H1 (cell line): Measurements from ENCODE around the gene ZBTB1. TPM values are rescaled to one million over a fixed set of nuclear protein-coding genes. Genes with fewer than 3 reads are reported as not detected.

ENCODE experiments used
- CTCF ChIA-PET: fragments of 300-600 bp; sonication (Branson Sonifier 250); formaldehyde crosslinking; loops from one replicate; lab custom pipeline; 2021; ENCODE audit not compliant: partially characterized antibody; lab: Charles Lee
- POLR2A ChIA-PET: fragments of 300-600 bp; sonication (Branson Sonifier 250); formaldehyde crosslinking; loops from one replicate; lab custom pipeline; 2021; ENCODE audit warnings: inconsistent platforms; ENCODE audit not compliant: partially characterized antibody; lab: Charles Lee
- DNase-seq, 2 experiments: peaks; one replicate each; pipeline versions ENCODE4 v3.0.0 to v3.0.0-alpha.2; 2010 to 2022; ENCODE audit warnings: low spot score in 2 of 2, low read depth in 1 of 2, mixed read lengths in 1 of 2
- FAIRE-seq: peaks from 2 replicates; lab custom pipeline; 2011; peaks lifted over from hg19 to GRCh38; lab: Jason Lieb, UNC
- H2AFZ ChIP-seq: 2 replicates; pipeline ENCODE4 v1.8.1; 2012; ENCODE audit warnings: low read length, inconsistent platforms
- H2AK5ac ChIP-seq: 2 replicates; pipeline ENCODE4 v1.6.1; 2013; ENCODE audit warnings: low read depth, low read length
- H2BK120ac ChIP-seq: replicated peaks from 2 replicates; pipeline ENCODE3; 2013; ENCODE audit warnings: low read depth, low read length, inconsistent platforms
- H2BK12ac ChIP-seq: 2 replicates; pipeline ENCODE4 v1.6.1; 2013; ENCODE audit warnings: low read depth, low read length
- H2BK15ac ChIP-seq: 2 replicates; pipeline ENCODE4 v1.6.1; 2013; ENCODE audit warnings: low read length
- H2BK20ac ChIP-seq: 2 replicates; pipeline ENCODE4 v1.6.1; 2013; ENCODE audit warnings: low read length
- H2BK5ac ChIP-seq: 2 replicates; pipeline ENCODE4 v1.6.1; 2013; ENCODE audit warnings: low read depth, low read length
- H3K14ac ChIP-seq: 2 replicates; pipeline ENCODE4 v1.6.1; 2013; ENCODE audit warnings: inconsistent platforms; ENCODE audit not compliant: insufficient read length
- H3K18ac ChIP-seq: 2 replicates; pipeline ENCODE4 v1.6.1; 2013; ENCODE audit warnings: low read length; ENCODE audit errors: extremely low read depth
- H3K23ac ChIP-seq: 2 replicates; pipeline ENCODE4 v1.6.1; 2013; ENCODE audit warnings: inconsistent platforms; ENCODE audit not compliant: insufficient read length
- H3K23me2 ChIP-seq: 2 replicates; pipeline ENCODE4 v1.6.1; 2013; ENCODE audit warnings: low read depth, low read length
- H3K27ac ChIP-seq: 2 replicates; pipeline ENCODE4 v1.6.1; 2011; ENCODE audit warnings: low read depth, low read length, inconsistent platforms
- H3K27me3 ChIP-seq, 4 experiments: replicated peaks in 1 of 4; 1 replicate in 1 of 4; 2 replicates in 3 of 4; pipeline versions ENCODE4 v1.6.1 to v1.8.1; 2011 to 2013; ENCODE audit warnings: low read length in 3 of 4, mild to moderate bottlenecking in 3 of 4, inconsistent platforms in 2 of 4, mixed read lengths in 2 of 4, moderate library complexity in 1 of 4; ENCODE audit not compliant: control insufficient read depth in 3 of 4, insufficient read depth in 3 of 4; ENCODE audit errors: extremely low read depth in 1 of 4
- H3K36me3 ChIP-seq, 4 experiments: 2 replicates each; pipeline versions ENCODE4 v1.6.1 to v1.8.1; 2011 to 2013; ENCODE audit warnings: mild to moderate bottlenecking in 4 of 4, low read length in 3 of 4, moderate library complexity in 2 of 4, control low read depth in 1 of 4, inconsistent platforms in 1 of 4; ENCODE audit not compliant: insufficient read depth in 4 of 4, control insufficient read depth in 2 of 4
- H3K4ac ChIP-seq: replicated peaks from 2 replicates; pipeline ENCODE3; 2013; ENCODE audit warnings: low read length, low read depth, mixed read lengths, inconsistent platforms; ENCODE audit not compliant: insufficient read length
- H3K4me1 ChIP-seq, 4 experiments: replicated peaks in 1 of 4; 1 replicate in 1 of 4; 2 replicates in 3 of 4; pipeline versions ENCODE4 v1.6.1 to v1.8.1; 2011 to 2013; ENCODE audit warnings: low read length in 3 of 4, inconsistent platforms in 2 of 4, mixed read lengths in 1 of 4; ENCODE audit not compliant: insufficient read depth in 4 of 4, control insufficient read depth in 3 of 4
- H3K4me2 ChIP-seq, 2 experiments: 2 replicates each; pipeline versions ENCODE4 v1.6.1 to v1.8.1; 2011 to 2013; ENCODE audit warnings: low read depth in 2 of 2, low read length in 2 of 2, control low read depth in 1 of 2, inconsistent platforms in 1 of 2, mild to moderate bottlenecking in 1 of 2; ENCODE audit not compliant: insufficient read depth in 1 of 2
- H3K4me3 ChIP-seq, 4 experiments: fragments of 200-600, 300-600 bp in 1 of 4; sonication (generic), shearing (Covaris generic), sonication (Bioruptor Twin) in 1 of 4; 2 replicates each; pipeline versions ENCODE4 v1.5.1 to v1.8.1; 2011 to 2016; ENCODE audit warnings: low read length in 4 of 4, low read depth in 3 of 4, control low read depth in 2 of 4, inconsistent platforms in 2 of 4, mild to moderate bottlenecking in 2 of 4, mixed read lengths in 1 of 4, moderate library complexity in 1 of 4; ENCODE audit not compliant: insufficient read depth in 2 of 4; ENCODE audit errors: extremely low read depth in 1 of 4
- H3K56ac ChIP-seq: replicated peaks from 2 replicates; pipeline ENCODE3; 2013; ENCODE audit warnings: low read depth, mild to moderate bottlenecking, mixed read lengths, low read length, inconsistent platforms; ENCODE audit not compliant: insufficient read length
- H3K79me1 ChIP-seq: 2 replicates; pipeline ENCODE4 v1.6.1; 2013; ENCODE audit warnings: low read depth, low read length, control low read depth
- H3K79me2 ChIP-seq, 2 experiments: 2 replicates each; pipeline versions ENCODE4 v1.6.1 to v1.8.1; 2012 to 2013; ENCODE audit warnings: low read length in 2 of 2, mild to moderate bottlenecking in 2 of 2, inconsistent platforms in 1 of 2; ENCODE audit not compliant: insufficient read depth in 2 of 2, control insufficient read depth in 1 of 2
- H3K9ac ChIP-seq, 4 experiments: replicated peaks in 1 of 4; 1 replicate in 1 of 4; 2 replicates in 3 of 4; pipeline versions ENCODE4 v1.6.1 to v1.8.1; 2011 to 2013; ENCODE audit warnings: low read depth in 3 of 4, low read length in 3 of 4, control low read depth in 2 of 4, mild to moderate bottlenecking in 2 of 4, moderate library complexity in 2 of 4, inconsistent platforms in 1 of 4; ENCODE audit errors: extremely low read depth in 1 of 4
- H3K9me3 ChIP-seq, 2 experiments: 2 replicates each; pipeline versions ENCODE4 v1.6.1 to v1.8.1; 2012 to 2013; ENCODE audit warnings: mild to moderate bottlenecking in 2 of 2, moderate library complexity in 2 of 2, control low read depth in 1 of 2, inconsistent platforms in 1 of 2, low read depth in 1 of 2, low read length in 1 of 2, mixed read lengths in 1 of 2; ENCODE audit not compliant: insufficient read depth in 2 of 2
- H4K20me1 ChIP-seq, 2 experiments: replicated peaks in 1 of 2; 2 replicates each; pipeline versions ENCODE3 to v1.8.1; 2011 to 2013; ENCODE audit warnings: inconsistent platforms in 2 of 2, low read length in 2 of 2, mild to moderate bottlenecking in 1 of 2; ENCODE audit not compliant: insufficient read depth in 2 of 2, control insufficient read depth in 1 of 2
- H4K5ac ChIP-seq: 2 replicates; pipeline ENCODE4 v1.6.1; 2013; ENCODE audit warnings: low read length, low read depth, mixed read lengths, inconsistent platforms; ENCODE audit not compliant: insufficient read length
- H4K8ac ChIP-seq: 2 replicates; pipeline ENCODE4 v1.8.0; 2013; ENCODE audit warnings: mild to moderate bottlenecking, moderate library complexity, low read length, inconsistent platforms; ENCODE audit not compliant: insufficient read depth; ENCODE audit errors: extremely low read depth
- H4K91ac ChIP-seq: replicated peaks from 2 replicates; pipeline ENCODE3; 2013; ENCODE audit warnings: low read length, mixed read lengths, inconsistent platforms; ENCODE audit not compliant: insufficient read length
- MAX ChIP-seq: IDR thresholded peaks from 2 replicates; pipeline ENCODE4 v1.6.1; 2012; ENCODE audit warnings: inconsistent platforms
- NANOG ChIP-seq: IDR thresholded peaks from 2 replicates; pipeline ENCODE4 v1.6.1; 2011; ENCODE audit warnings: low read length, low read depth, mild to moderate bottlenecking, inconsistent platforms; ENCODE audit not compliant: insufficient read depth, poor library complexity, severe bottlenecking
- TAF7 ChIP-seq: optimal IDR thresholded peaks from 2 replicates; pipeline ENCODE3; 2011; ENCODE audit warnings: low read depth, mild to moderate bottlenecking, inconsistent platforms, low read length, moderate library complexity, borderline replicate concordance
- WGBS, 2 experiments: shearing (Covaris generic) in 1 of 2; methylation state at CpG; one replicate each; pipeline versions ENCODE4 v1.1.6 to v1.1.7; 2013 to 2015; ENCODE audit warnings: low lambda C conversion rate in 2 of 2, mixed read lengths in 2 of 2, inconsistent platforms in 1 of 2, low coverage in 1 of 2, missing lambda C conversion rate in 1 of 2; ENCODE audit not compliant: insufficient replicate concordance in 2 of 2, insufficient coverage in 1 of 2, insufficient read length in 1 of 2; ENCODE audit errors: extremely low coverage in 1 of 2, missing lambda C conversion rate in 1 of 2; 5-methylcytosine and 5-hydroxymethylcytosine counted together
- polyA plus RNA-seq, 7 experiments: library from polyadenylated mRNA; depleted of rRNA in 3 of 7; stranded (reverse) in 5 of 7; unstranded in 2 of 7; fragments of >200 nt in 5 of 7; fragments of 200-250 nt in 2 of 7; gene quantifications; 1 replicate in 5 of 7; 2 replicates in 1 of 7; 4 replicates in 1 of 7; pipeline versions ENCODE4 v1.2.1 to v1.2.3, GENCODE V29; 2011 to 2013; ENCODE audit warnings: missing spikeins in 2 of 7, mixed read lengths in 2 of 7
- total RNA-seq: library from RNA; stranded (reverse); fragmentation: NEBNext Ultra II Directional; extraction: Animal tissue kit (Norgen Biotek cat#: 25700); gene quantifications from 2 replicates; pipeline ENCODE4 v1.2.1, GENCODE V29; 2021

ZBTB1 gene
- total and polyA plus RNA-seq, 2 of the 8 experiments (the other 6 are each of a cell fraction or from before 2014, with no cell fraction given): 13.6 to 27.5 TPM

- H2BK20ac ChIP-seq: no peak overlapping the region
- H3K79me2 ChIP-seq: peaks cover 0 to 35% of the 10 kb centered on the region in 2 experiments; a peak in 2 of 4 replicates
- FAIRE-seq (no peak), DNase-seq (peak in 1 of 2 experiments; percentile 73)
- POLR2A ChIA-PET: interaction anchor here (0.8 to 5.4 kb wide), 11 partner anchors 9 to 104 kb away, joined by 3 to 35 read pairs (median 5); partner anchors contain the start of gene ZBTB1
- no peak overlapping the region for H3K4ac ChIP-seq
- 76% methylated on average over 60 of the region's 61 CpGs; no CpG with 5 or more reads in 1 of the 2 experiments for WGBS, 2 experiments
- H3K4me2 ChIP-seq: peak overlapping the region; percentile 49 to 72
- H2AFZ ChIP-seq: no peak overlapping the region
- no peak overlapping the region for H2BK120ac ChIP-seq
- H4K8ac ChIP-seq: peak overlapping the region; percentile 83; the same call in 1 of the 2 replicates
- H3K4me3 ChIP-seq: peak overlapping the region; percentile 20 to 61 (median 33); a peak in 7 of 8 replicates
- H3K27me3 ChIP-seq: peaks cover 0 to 3% (median 0%) of the 10 kb centered on the region in 4 experiments; a peak in 1 of 7 replicates
- peak overlapping the region in 1 of 4 experiments; percentile 15; a peak in 2 of 7 replicates for H3K9ac ChIP-seq
- no peaks in the 10 kb centered on the region; the same call in 1 of the 2 replicates for H3K79me1 ChIP-seq
- H3K14ac ChIP-seq: no peak overlapping the region
- peaks cover 0 to 8% (median 0%) of the 10 kb centered on the region in 4 experiments; a peak in 1 of 8 replicates for H3K36me3 ChIP-seq
- peak overlapping the region; percentile 70 for H3K56ac ChIP-seq
- H3K4me1 ChIP-seq: peaks cover 0 to 17% (median 3%) of the 10 kb centered on the region in 4 experiments; a peak in 4 of 7 replicates
- peak overlapping the region; percentile 67; the same call in 1 of the 2 replicates for H2BK5ac ChIP-seq
- H4K91ac ChIP-seq: peak overlapping the region; percentile 60
- peaks cover 0 to 2% of the 10 kb centered on the region in 2 experiments for H4K20me1 ChIP-seq
- peaks cover 19 to 21% of the 10 kb centered on the region in 2 experiments for H3K9me3 ChIP-seq
- H3K18ac ChIP-seq: 0 out of 2 replicates have a peak overlapping the region, but pooled peaks have one; percentile 9
- TF ChIP-seq TAF7 (no peak), MAX (peak; percentile 8; the same call in 1 of the 2 replicates), NANOG (no peak)
- H2BK12ac ChIP-seq: peak overlapping the region; percentile 92
- peaks cover 7% of the 10 kb centered on the region for H3K23me2 ChIP-seq
- no peak overlapping the region for H3K27ac ChIP-seq
- H4K5ac ChIP-seq: no peak overlapping the region
- CTCF ChIA-PET: interaction anchor here (0.8 to 2.8 kb wide), 4 partner anchors 11 to 94 kb away, joined by 3 to 12 read pairs (median 3); no protein-coding TSS in a partner anchor
- peak overlapping the region; percentile 62; the same call in 1 of the 2 replicates for H2BK15ac ChIP-seq
- H2AK5ac ChIP-seq: peak overlapping the region; percentile 96; the same call in 1 of the 2 replicates
- no peak overlapping the region for H3K23ac ChIP-seq
Measured at GRCh38 chr14:64541972-64542835, 37.6 kb downstream of the ZBTB1 start.
